Measurements from ENCODE around the gene MMP7.

MMP7 gene, protein sequence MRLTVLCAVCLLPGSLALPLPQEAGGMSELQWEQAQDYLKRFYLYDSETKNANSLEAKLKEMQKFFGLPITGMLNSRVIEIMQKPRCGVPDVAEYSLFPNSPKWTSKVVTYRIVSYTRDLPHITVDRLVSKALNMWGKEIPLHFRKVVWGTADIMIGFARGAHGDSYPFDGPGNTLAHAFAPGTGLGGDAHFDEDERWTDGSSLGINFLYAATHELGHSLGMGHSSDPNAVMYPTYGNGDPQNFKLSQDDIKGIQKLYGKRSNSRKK

DNA sequence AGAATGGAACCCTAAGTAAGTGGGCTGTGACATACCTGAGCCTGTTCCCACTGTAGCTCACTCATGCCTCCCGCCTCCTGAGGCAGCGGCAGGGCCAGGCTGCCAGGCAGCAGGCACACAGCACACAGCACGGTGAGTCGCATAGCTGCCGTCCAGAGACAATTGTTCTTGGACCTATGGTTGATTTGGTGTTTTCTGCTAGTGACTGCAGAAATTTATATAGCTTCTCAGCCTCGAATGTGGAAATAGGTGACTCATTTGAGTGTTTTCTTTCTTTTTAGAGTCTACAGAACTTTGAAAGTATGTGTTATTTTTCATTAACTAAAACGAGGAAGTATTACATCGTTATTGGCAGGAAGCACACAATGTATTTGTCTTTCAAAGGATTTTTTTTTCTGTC lies at the start of gene MMP7:
Gene MMP7, minus strand, starts transcription at position 190 of the 400 bp plus-strand sequence. Its CDS starts 47 bp downstream, at position 143.
- DNase-seq (ENCODE audit: low read depth in 2 of 2), result no peak

DNA sequence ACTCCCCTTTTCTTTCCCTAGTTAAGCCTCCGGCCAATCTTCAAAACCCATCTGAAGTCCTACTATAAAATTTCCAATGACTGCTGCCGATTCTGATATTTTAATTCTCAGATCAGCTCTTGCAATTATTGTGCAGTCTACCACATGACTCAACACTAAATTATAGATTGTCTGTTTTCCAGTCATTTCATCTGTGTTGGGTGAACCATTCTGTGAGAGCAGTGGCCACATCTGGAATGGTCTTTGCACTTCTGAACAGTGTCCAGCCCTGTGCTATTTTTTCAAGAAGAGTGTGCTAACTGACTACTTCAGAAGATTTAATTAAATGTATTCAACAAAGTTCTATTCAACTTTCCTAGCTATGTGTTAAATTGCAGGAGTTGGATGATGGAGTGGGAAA lies 47.2 kb upstream of the MMP7 start:
- no peak for DNase-seq (ENCODE audit: low read depth in 2 of 2)

- no peak for DNase-seq (ENCODE audit: low read depth in 2 of 2)
These were observed 46.6 kb upstream of the MMP7 start for GRCh38 chr11:102577182-102577581.

DNA sequence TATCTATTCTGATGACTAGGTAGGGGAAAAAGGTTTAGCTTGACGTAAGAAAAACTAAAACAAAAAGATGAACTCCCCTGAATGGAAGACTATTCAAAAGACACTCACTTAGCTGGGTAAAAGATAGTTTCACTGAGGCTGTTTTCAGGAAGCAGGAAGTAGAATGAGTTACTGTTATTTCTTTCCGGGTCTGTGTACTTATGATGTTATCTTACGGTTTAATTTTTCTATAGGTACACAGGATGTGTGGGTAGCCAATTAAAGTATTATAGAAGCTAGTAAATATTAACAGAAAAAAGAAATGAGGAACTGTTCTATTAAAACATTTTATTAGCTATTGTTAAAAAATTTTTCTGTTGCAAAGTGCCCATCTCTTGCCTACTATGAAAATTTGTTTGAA lies 45.8 kb upstream of the MMP7 start:
- DNase-seq (ENCODE audit: low read depth in 2 of 2), result no peak

DNA sequence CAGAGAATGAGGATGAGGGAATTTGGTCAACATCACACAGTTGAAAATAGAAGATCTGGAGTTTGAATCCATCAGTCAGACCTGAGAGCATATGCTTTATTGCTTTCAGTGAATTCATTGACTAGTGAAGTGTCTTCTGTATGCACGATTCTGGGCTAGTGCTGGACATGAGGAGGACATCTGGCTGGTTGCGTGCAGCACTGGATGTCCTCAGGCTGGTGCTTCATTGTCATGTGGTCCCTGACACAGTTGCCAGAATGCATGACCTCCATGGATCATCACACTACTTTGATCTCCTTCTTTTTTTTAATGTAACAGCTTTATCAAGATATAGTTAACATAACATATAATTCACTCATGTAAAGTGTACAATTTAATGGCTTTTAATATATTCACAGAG lies 44.5 kb upstream of the MMP7 start:
- DNase-seq (ENCODE audit: low read depth in 2 of 2), result no peak

DNA sequence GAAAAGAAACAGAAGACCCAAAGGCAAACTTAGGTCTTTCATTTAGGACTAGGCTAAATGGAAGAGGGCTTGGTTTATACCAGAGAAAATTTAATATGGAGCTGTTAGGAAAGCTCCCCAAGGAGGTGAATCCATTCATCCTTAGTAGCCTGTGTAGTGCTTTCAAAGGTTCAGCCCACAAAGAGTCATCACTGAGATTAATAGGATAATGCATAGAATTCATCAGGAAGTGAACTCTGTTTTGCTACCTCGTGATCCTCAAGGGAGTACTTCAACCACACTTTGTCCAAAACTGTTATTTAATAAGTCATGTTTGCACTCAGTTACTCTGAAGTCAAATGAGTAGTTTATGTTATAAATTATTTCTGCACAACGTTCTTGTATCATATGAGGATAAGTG lies 43.3 kb upstream of the MMP7 start:
- DNase-seq (ENCODE audit: low read depth in 2 of 2), result no peak

DNA sequence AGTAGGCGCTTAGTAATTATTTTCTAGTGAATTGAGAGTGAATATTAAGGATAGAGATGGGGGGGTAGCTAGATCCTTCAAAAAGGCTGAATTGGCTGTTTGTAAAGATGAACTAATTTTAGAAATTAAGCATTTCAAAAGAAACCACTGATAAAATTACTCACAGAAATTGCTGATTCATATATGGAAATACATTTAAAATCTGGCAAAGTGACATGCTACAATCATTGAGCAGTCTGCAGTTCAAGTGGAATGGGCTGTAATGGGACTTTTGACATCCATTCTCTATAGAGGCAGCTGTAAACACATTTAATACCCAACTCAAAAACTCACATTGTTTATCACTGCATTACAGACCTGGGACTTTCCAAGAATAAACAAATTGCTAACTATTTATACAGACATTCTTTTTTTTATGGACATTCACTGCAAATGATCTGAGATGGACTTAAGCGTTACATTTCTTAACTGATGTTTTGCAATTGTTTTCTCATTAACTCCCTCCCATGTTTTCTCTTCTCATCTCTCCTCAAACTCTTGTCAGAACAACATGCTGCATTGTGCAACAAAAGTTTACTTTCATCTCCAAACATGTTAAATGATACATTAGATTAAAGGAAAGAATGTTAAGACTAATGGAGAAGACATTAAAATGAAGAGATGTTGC lies 42.1 kb upstream of the MMP7 start:
- no peak for DNase-seq (ENCODE audit: low read depth in 2 of 2)

DNA sequence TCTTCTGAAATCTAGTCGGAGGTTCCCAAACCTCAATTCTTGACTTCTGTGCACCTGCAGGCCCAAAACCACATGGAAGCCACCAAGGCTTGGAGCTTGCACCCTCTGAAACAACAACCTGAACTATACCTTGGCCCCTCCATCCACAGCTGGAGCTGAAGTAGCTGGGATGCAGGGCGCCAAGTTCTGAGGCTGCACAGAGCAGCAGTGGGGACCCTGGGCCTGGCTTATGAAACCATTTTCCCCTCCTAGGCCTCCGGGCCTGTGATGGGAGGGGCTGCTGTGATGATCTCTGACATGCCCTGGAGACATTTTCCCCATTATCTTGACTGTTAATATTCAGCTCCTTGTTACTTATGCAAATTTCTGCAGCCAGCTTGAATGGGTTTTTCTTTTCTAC lies 38.3 kb upstream of the MMP7 start:
- no peak for DNase-seq (ENCODE audit: low read depth in 2 of 2)

DNA sequence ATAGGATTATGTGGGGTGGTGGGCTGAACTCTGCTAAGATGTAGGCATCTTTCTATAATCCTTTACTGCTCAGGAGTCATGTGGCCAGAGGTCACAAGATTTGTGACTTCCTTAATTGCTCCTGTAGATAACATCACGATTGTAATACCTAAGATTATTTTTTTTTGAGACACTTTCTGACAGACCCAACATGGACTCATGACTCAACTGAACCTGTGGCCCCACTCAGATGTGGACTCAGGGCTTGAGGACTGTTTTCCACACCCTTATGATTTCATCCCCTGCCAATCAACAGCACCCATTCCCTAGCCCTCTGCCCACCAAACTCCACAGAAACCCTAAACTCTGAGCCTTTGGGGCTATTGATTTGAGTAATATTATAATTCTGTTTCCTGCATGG lies 35.6 kb upstream of the MMP7 start:
- DNase-seq (ENCODE audit: low read depth in 2 of 2), result no peak

- DNase-seq (ENCODE audit: low read depth in 2 of 2), result no peak
These were observed 33.6 kb upstream of the MMP7 start for GRCh38 chr11:102564110-102564509.

DNA sequence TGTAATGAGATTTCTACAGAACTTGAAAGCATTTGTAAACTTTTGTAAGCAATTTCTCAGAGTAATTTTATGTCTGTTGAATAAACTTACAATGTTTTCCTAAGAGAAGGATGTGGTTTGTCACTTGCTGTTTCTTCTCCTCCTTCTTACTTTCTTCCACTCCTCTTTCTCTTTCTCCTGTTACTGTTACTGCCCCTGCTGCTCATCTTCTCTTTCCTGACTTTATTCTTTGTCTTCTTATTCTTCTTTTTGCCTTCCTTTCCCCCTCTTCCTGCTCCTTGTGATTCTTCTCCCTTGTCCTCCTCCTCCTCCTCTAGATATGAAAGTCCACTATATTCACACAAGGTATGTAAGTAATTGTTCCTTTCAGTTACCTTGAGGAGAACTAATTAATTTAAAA lies 31.1 kb upstream of the MMP7 start:
- no peak for DNase-seq (ENCODE audit: low read depth in 2 of 2)

- DNase-seq (ENCODE audit: low read depth in 2 of 2), result no peak
These were observed 30.0 kb upstream of the MMP7 start for GRCh38 chr11:102560555-102561011.

- no peak for DNase-seq (ENCODE audit: low read depth in 2 of 2)
These were observed 29.3 kb upstream of the MMP7 start for GRCh38 chr11:102559839-102560238.

GRCh38 chr11:102555091-102555490 lies 24.5 kb upstream of the MMP7 start:
- DNase-seq (ENCODE audit: low read depth in 2 of 2), result no peak

DNA sequence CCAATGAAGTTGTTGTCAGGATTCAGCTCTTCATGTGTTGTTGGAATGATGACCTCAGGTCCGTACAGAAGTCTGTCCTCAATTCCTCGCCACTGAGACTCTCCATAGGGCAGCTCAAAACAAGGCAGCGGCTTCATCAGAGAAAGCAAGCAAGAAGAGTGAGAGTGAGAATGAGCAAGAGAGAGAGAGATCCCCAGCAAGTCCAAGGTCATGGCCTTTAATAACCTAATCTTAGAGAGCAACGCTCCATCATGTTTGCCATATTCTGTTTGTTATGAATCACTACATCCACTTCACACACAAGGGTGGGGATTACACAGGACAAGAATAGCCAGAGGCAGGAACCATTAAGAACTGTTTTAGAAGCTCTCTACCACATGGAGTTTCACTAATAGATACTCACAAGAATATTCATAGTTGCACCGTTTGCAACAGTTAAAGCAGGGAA lies 23.3 kb upstream of the MMP7 start:
- no peak for DNase-seq (ENCODE audit: low read depth in 2 of 2)

DNA sequence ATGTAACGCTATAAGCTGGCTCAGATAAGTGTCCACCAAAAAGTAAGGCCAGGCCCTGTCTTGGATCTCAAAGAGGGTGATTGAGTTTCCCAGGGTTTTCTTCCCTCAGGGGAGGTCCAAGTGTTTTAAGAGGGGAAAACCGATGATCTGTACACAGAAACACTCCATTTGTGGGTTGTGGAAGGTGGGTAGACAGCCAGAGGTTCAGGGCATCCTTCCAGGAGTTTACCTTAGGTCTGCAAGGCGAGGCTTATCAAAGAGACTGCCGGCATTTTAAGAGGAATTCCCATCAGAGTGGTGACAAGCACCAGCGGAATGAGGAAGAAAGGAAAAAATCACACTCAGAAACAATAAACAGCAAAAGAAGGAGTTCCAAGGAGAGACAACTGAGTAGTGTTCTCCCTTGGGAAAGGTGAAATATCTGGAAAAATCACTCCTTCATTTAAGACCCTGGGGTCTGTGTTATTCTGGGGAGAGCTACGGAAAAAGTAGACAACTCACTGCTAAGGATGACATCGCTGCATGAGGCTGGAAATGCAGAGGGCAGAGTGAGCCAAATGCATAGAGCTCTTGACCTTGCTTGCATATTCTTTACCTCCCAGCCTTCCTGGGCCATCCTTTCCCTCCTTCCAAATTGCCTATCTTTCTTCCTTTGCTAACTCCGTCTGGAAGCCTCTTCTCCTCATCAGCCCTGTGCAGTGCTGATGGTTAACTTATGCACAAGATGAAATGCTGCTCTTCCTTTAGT lies 22.1 kb upstream of the MMP7 start:
- DNase-seq (ENCODE audit: low read depth in 2 of 2), result no peak

GRCh38 chr11:102552020-102552419 lies 21.5 kb upstream of the MMP7 start:
- DNase-seq (ENCODE audit: low read depth in 2 of 2), result no peak

GRCh38 chr11:102551169-102551781 lies 20.7 kb upstream of the MMP7 start:
- no peak for DNase-seq (ENCODE audit: low read depth in 2 of 2)

- no peak for DNase-seq (ENCODE audit: low read depth in 2 of 2)
These were observed 16.4 kb upstream of the MMP7 start for GRCh38 chr11:102546923-102547471.

GRCh38 chr11:102546427-102546826 lies 15.9 kb upstream of the MMP7 start:
- no peak for DNase-seq (ENCODE audit: low read depth in 2 of 2)

GRCh38 chr11:102545701-102546100 lies 15.2 kb upstream of the MMP7 start:
- DNase-seq (ENCODE audit: low read depth in 2 of 2), result no peak

- DNase-seq (ENCODE audit: low read depth in 2 of 2), result no peak
These were observed 14.0 kb upstream of the MMP7 start for GRCh38 chr11:102544594-102544993.

Measured in stimulated activated CD8-positive, alpha-beta memory T cell treated with anti-CD3 and anti-CD28 coated beads, Interleukin-2, amount 100 ng/mL, for 1 hour (primary cell).